CD4-positive, CD25-positive, alpha-beta regulatory T cell (primary cell): ENCODE data around the gene MARK2. TPM values are rescaled to one million over a fixed set of nuclear protein-coding genes. Genes with fewer than 3 reads are reported as not detected.

ENCODE experiments used
- ATAC-seq, 2 donors: fragments of 150-1000 bp; cut with Tn5 transposase; one replicate each; pipeline ENCODE4 v1.10.0; 2021; ENCODE audit warnings: low read depth in 2 of 2, moderate number of reproducible peaks in 2 of 2, moderate library complexity in 1 of 2
- DNase-seq, 3 donors: peaks; one replicate each; pipeline versions ENCODE4 v3.0.0 to v3.0.0-alpha.2; 2012 to 2022; ENCODE audit warnings: mixed read lengths in 1 of 3
- H3K27ac ChIP-seq: one replicate; pipeline ENCODE4 v1.7.0; 2013; ENCODE audit warnings: mild to moderate bottlenecking, low read length; ENCODE audit not compliant: insufficient read depth, poor library complexity, severe bottlenecking
- H3K27me3 ChIP-seq: one replicate; pipeline ENCODE4 v1.7.0; 2013; ENCODE audit warnings: low read length; ENCODE audit not compliant: control insufficient read depth, insufficient read depth
- H3K36me3 ChIP-seq: one replicate; pipeline ENCODE4 v1.7.0; 2013; ENCODE audit warnings: mild to moderate bottlenecking, low read length, moderate library complexity; ENCODE audit not compliant: control insufficient read depth, insufficient read depth
- H3K4me1 ChIP-seq: 2 replicates; pipeline ENCODE4 v1.7.0; 2013; ENCODE audit warnings: mild to moderate bottlenecking, low read length; ENCODE audit not compliant: insufficient read depth, control insufficient read depth, poor library complexity, severe bottlenecking
- H3K4me3 ChIP-seq: one replicate; pipeline ENCODE4 v1.7.0; 2013; ENCODE audit warnings: low read depth, mild to moderate bottlenecking, low read length, moderate library complexity
- H3K9me3 ChIP-seq, 2 experiments: 1 replicate in 1 of 2; 2 replicates in 1 of 2; pipeline ENCODE4 v1.7.0; 2013; ENCODE audit warnings: low read length in 2 of 2, mild to moderate bottlenecking in 1 of 2, moderate library complexity in 1 of 2; ENCODE audit not compliant: control insufficient read depth in 2 of 2
- H3K27ac Mint-ChIP-seq, 3 donors: one replicate each; pipeline ENCODE4 v1.8.0; 2020 to 2022; ENCODE audit warnings: mild to moderate bottlenecking in 3 of 3, mixed read lengths in 3 of 3, moderate library complexity in 2 of 3
- H3K27me3 Mint-ChIP-seq: one replicate; pipeline ENCODE4 v1.8.0; 2022; ENCODE audit warnings: mild to moderate bottlenecking, mixed read lengths
- H3K36me3 Mint-ChIP-seq: one replicate; pipeline ENCODE4 v1.8.0; 2020; ENCODE audit warnings: mixed read lengths
- H3K4me1 Mint-ChIP-seq, 4 donors: one replicate each; pipeline ENCODE4 v1.8.0; 2020 to 2022; ENCODE audit warnings: mixed read lengths in 4 of 4, mild to moderate bottlenecking in 1 of 4
- H3K4me3 Mint-ChIP-seq, 4 donors: one replicate each; pipeline ENCODE4 v1.8.0; 2020 to 2022; ENCODE audit warnings: mild to moderate bottlenecking in 4 of 4, mixed read lengths in 4 of 4, moderate library complexity in 3 of 4
- H3K9me3 Mint-ChIP-seq, 7 donors: one replicate each; pipeline ENCODE4 v1.8.0; 2020 to 2022; ENCODE audit warnings: mixed read lengths in 7 of 7, mild to moderate bottlenecking in 3 of 7, moderate library complexity in 2 of 7
- polyA plus RNA-seq, 4 donors: library from polyadenylated mRNA; unstranded; fragments of 300-500 nt; fragmentation: Illumina TruSeq; gene quantifications; one replicate each; pipeline ENCODE4 v1.2.3, GENCODE V29; 2021
- total RNA-seq: library from RNA; stranded (reverse); gene quantifications from one replicate; pipeline ENCODE4 v1.2.3, GENCODE V29; 2022

MARK2 gene
- total and polyA plus RNA-seq, 5 donors from 2014 or later: 29.3 to 66.6 (median 38.5) TPM

DNA sequence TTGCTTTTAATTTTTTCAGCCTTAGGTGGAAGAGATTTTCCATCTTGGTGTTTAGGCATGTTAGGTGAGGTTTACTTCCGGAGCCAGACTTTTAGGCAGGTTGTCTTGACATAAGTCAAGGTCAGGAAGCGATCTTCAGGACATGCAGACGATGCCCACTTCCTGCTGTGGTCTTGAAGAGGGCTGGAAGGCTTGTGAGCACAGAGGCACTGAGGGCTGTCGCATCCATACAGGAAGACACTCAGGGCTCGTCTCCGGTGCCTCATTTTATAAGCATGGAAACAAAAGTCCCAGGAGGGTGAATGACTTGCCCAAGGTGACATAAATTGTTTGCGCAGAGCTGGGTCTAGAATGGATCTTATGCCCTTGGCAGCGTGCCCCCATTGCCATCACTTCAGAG lies 30.8 kb downstream of the MARK2 start:
- Mint-ChIP-seq H3K4me3 (peak overlapping the region; percentile 51 to 86 (median 82)), H3K36me3 (peaks cover 13% of the 10 kb centered on the region), H3K4me1 (peaks cover 22 to 94% (median 69%) of the 10 kb centered on the region in 4 donors), H3K9me3 (no peaks in the 10 kb centered on the region), H3K27me3 (no peaks in the 10 kb centered on the region), H3K27ac (peak overlapping the region; percentile 88 to 95 (median 92))
- Histone ChIP-seq H3K9me3 (no peaks in the 10 kb centered on the region), H3K27ac (peak overlapping the region; percentile 38), H3K36me3 (peaks cover 6% of the 10 kb centered on the region), H3K27me3 (no peaks in the 10 kb centered on the region), H3K4me3 (peak overlapping the region; percentile 55), H3K4me1 (peaks cover 76% of the 10 kb centered on the region)
- DNase-seq (peak; percentile 8 to 83 (median 46)), ATAC-seq (peak; percentile 71 to 83)

DNA sequence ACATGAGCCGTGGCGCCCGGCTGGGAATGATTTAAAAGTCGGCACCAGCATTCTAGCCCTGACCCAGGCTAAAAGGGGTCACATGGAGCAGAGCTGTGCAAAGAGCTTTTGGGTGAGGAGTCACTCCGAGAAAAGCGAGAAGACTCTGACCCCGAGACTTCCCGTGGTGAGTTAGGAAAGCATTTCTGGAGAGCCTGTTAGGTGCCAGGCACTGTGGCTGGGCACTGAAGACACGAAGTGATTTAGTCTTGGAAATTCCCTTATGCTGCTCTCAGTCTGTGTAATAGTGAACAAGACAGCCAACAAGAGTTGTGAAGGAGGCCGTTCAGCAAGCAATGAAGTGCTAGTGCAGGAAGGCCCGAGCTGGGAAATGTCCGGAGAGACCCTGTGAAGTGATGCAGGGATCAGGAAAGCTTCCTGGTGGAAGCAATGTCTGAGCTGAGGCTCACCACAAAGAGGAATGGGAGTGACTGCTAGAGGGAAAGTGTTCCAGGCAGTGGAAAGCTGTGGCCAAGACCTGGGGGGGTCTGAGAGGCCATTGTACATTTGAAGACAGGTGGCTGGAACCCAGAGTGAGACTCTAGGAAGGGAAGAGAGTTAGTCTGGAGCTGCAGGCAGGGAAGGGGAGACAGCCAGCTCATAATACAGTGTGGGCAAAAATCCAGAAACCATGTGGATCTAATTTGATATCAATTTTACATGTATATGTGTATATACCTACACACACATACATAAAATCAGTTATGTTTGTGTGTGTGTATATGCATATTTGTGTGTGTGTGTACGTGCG lies 31.6 kb downstream of the MARK2 start:
- H3K36me3 ChIP-seq: peaks cover 10% of the 10 kb centered on the region
- H3K9me3 ChIP-seq: no peaks in the 10 kb centered on the region
- H3K27ac ChIP-seq: no peak overlapping the region
- Mint-ChIP-seq H3K27me3 (no peaks in the 10 kb centered on the region), H3K4me3 (peak overlapping the region in 3 of 4 donors; percentile 28 to 79 (median 66)), H3K9me3 (no peaks in the 10 kb centered on the region), H3K4me1 (peaks cover 23 to 91% (median 66%) of the 10 kb centered on the region in 4 donors), H3K27ac (peak overlapping the region; percentile 88 to 95 (median 92)), H3K36me3 (peaks cover 13% of the 10 kb centered on the region)
- H3K4me3 ChIP-seq: peak overlapping the region; percentile 55
- ATAC-seq (no peak), DNase-seq (no peak)
- peaks cover 67% of the 10 kb centered on the region for H3K4me1 ChIP-seq
- no peaks in the 10 kb centered on the region for H3K27me3 ChIP-seq

DNA sequence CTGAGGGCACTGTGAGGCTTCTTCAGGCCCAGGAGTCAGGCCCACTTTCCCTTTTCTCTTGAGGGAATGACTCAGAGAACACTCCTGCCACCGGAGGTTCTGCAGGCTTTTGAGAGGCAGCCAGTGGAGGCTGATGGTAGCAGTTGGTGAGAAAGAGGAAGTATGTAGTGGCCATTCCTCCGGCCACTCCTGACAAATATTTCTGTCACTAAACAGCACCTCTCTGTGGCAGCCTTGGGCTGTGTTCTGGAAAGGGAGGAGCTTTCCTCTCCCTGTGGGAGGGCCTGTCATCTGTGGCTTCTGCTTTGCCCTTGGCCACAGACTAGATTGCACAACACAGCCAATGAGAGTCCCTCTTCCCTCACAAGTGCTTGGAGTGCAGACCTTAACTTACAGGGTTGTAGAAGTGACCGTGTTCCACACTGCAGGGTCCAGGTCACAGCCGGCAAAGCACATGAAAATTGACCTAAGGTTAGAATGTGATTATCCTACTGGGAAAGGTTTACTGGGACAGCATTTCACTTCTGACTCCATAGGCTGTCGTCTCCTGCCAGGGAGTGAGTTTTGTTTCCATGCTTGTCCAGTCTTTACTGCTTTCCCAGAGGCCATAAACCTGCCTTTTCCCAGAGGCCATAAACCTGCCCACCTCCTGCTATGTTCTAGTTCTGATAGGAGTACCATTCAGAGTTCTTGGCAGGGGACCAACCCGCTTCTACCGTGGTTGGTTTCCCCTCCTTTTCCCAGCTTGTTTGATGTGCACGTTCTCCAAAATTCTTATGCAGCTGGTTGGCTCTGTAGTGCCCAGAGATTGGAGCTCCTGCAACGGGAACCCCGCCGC lies 33.3 kb downstream of the MARK2 start:
- no peak overlapping the region for H3K27ac ChIP-seq
- Mint-ChIP-seq H3K36me3 (peaks cover 10% of the 10 kb centered on the region), H3K27me3 (no peaks in the 10 kb centered on the region), H3K4me1 (peaks cover 13 to 84% (median 57%) of the 10 kb centered on the region in 4 donors), H3K27ac (peak overlapping the region; percentile 20 to 86 (median 31)), H3K4me3 (no peak overlapping the region), H3K9me3 (no peaks in the 10 kb centered on the region)
- H3K36me3 ChIP-seq: peaks cover 17% of the 10 kb centered on the region
- peak in 1 of 3 donors; percentile 46 for DNase-seq
- no peak overlapping the region for H3K4me3 ChIP-seq
- ATAC-seq: peak; percentile 48 to 57
- peaks cover 54% of the 10 kb centered on the region for H3K4me1 ChIP-seq
- no peaks in the 10 kb centered on the region for H3K27me3 ChIP-seq
- no peaks in the 10 kb centered on the region for H3K9me3 ChIP-seq

DNA sequence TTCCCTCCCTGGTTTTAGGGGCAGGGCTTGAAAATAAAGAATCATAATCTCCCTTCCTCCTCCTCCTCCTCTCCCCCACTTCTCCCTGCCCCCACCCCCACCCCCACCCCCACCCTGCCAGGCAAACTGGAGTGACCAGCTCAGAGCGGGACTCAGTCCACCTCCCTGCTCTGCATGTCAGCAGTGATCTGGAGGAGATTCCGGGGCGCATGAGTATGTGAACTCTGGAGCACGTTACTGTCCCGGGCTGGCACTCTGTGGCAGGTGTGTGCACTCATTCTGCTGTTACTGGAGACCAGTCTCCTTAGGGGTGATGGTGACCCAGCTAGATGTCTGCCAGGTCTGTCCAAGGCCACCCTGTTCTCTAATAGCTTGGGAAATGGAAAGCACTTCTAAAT lies 33.9 kb downstream of the MARK2 start:
- H3K4me1 ChIP-seq: peaks cover 49% of the 10 kb centered on the region
- Mint-ChIP-seq H3K27ac (peak overlapping the region in 2 of 3 donors; percentile 41 to 69), H3K36me3 (peaks cover 10% of the 10 kb centered on the region), H3K4me1 (peaks cover 13 to 84% (median 56%) of the 10 kb centered on the region in 4 donors), H3K4me3 (peak overlapping the region in 1 of 4 donors; percentile 29), H3K9me3 (no peaks in the 10 kb centered on the region), H3K27me3 (no peaks in the 10 kb centered on the region)
- no peak for DNase-seq
- no peak overlapping the region for H3K4me3 ChIP-seq
- no peaks in the 10 kb centered on the region for H3K9me3 ChIP-seq
- H3K36me3 ChIP-seq: peaks cover 18% of the 10 kb centered on the region
- no peak for ATAC-seq
- H3K27me3 ChIP-seq: no peaks in the 10 kb centered on the region
- H3K27ac ChIP-seq: no peak overlapping the region

DNA sequence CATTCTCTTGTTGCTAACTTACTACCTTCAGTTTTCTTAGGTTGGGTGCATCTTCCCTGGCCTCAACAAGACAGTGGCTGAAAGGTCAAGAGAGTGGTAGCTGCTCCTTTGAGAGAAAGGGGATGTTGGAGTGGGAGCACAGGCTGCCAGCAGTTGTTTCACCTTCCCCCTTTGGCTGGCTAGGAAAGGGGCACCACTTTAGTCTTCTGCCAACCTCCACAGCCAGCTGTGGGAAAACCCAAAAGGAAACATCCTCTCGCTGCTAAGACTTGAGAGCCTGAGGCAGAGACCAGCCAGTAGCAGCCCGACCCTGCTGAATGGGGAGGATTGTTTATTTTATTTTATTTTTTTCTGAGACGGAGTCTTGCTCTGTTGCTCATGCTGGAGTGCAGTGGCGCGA lies 34.4 kb downstream of the MARK2 start:
- Histone ChIP-seq H3K9me3 (no peaks in the 10 kb centered on the region), H3K27me3 (no peaks in the 10 kb centered on the region), H3K4me1 (peaks cover 44% of the 10 kb centered on the region), H3K27ac (no peak overlapping the region), H3K4me3 (no peak overlapping the region), H3K36me3 (peaks cover 19% of the 10 kb centered on the region)
- H3K36me3 Mint-ChIP-seq: peaks cover 12% of the 10 kb centered on the region
- DNase-seq (no peak), ATAC-seq (no peak)
- H3K27me3 Mint-ChIP-seq: no peaks in the 10 kb centered on the region
- H3K27ac Mint-ChIP-seq: peak overlapping the region in 2 of 3 donors; percentile 41 to 42
- no peaks in the 10 kb centered on the region for H3K9me3 Mint-ChIP-seq
- H3K4me1 Mint-ChIP-seq: peaks cover 11 to 84% (median 57%) of the 10 kb centered on the region in 4 donors
- H3K4me3 Mint-ChIP-seq: no peak overlapping the region

DNA sequence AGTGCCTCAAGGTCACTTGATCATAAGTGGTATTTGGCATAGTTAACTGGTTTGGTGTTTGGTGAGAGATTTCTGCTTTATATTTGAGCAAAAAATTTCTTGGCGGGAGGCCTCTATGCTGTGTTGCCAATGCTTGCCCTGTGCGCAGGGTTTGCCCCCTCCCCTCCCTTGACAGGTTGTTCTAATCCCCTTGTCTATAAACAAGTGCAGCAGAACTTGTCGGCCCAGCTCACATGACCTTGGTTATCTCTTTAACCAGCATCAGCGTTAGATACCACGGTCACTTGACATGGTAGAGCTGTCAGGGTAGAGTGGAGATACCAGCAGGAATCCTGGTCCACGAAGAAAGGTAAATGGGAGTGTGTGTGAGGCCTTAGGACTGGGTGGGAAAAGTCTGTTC lies 35.6 kb downstream of the MARK2 start:
- no peaks in the 10 kb centered on the region for H3K27me3 ChIP-seq
- peaks cover 8 to 84% (median 53%) of the 10 kb centered on the region in 4 donors for H3K4me1 Mint-ChIP-seq
- no peaks in the 10 kb centered on the region for H3K27me3 Mint-ChIP-seq
- H3K36me3 Mint-ChIP-seq: peaks cover 6% of the 10 kb centered on the region
- H3K27ac Mint-ChIP-seq: peak overlapping the region in 1 of 3 donors; percentile 69
- DNase-seq (no peak), ATAC-seq (no peak)
- no peaks in the 10 kb centered on the region for H3K9me3 ChIP-seq
- H3K27ac ChIP-seq: no peak overlapping the region
- H3K9me3 Mint-ChIP-seq: no peaks in the 10 kb centered on the region
- H3K36me3 ChIP-seq: peaks cover 23% of the 10 kb centered on the region
- H3K4me1 ChIP-seq: peaks cover 36% of the 10 kb centered on the region
- no peak overlapping the region for H3K4me3 ChIP-seq
- peak overlapping the region in 1 of 4 donors; percentile 10 for H3K4me3 Mint-ChIP-seq

DNA sequence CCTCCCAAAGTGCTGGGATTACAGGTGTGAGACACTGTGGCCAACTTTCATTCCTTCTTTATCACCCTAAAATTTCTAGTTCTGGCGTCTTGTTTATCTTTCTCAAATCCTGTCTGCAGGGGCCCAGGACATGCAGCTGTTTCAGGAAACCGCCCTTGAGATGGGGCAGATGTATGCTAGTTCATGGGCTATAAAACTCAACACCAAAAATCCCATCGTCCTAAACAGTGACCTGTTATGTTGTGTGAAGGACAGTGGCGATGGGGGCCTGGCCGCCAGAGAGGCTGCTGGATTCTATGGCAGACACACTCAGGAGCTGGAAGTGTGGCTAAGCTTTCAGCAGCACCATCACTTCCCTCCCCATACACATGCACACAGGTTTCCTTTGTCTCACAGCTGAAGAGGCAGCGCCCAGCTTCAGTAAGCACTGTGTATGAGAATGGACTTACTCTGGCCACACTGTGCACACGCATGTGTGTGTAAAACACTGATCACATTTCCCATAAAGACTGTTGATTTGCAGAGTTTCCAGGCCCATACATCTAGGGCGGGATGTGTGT lies 36.7 kb downstream of the MARK2 start:
- H3K27me3 Mint-ChIP-seq: no peaks in the 10 kb centered on the region

More for the DNA sequence above, 36.7 kb downstream of the MARK2 start:
- peaks cover 36% of the 10 kb centered on the region for H3K4me1 ChIP-seq
- H3K4me1 Mint-ChIP-seq: peaks cover 13 to 84% (median 55%) of the 10 kb centered on the region in 4 donors
- H3K36me3 ChIP-seq: peaks cover 23% of the 10 kb centered on the region
- no peak overlapping the region for H3K27ac ChIP-seq
- H3K9me3 ChIP-seq: no peaks in the 10 kb centered on the region
- no peak overlapping the region for H3K4me3 Mint-ChIP-seq
- H3K36me3 Mint-ChIP-seq: peaks cover 4% of the 10 kb centered on the region
- H3K4me3 ChIP-seq: no peak overlapping the region
- no peak for DNase-seq
- ATAC-seq: no peak
- no peaks in the 10 kb centered on the region for H3K9me3 Mint-ChIP-seq
- H3K27me3 ChIP-seq: no peaks in the 10 kb centered on the region
- H3K27ac Mint-ChIP-seq: peak overlapping the region in 2 of 3 donors; percentile 48 to 49
